Measurements from ENCODE around the gene ABCF1.

Gene ABCF1

GRCh38 chr6:30601815-30602641 lies 30.8 kb downstream of the ABCF1 start:
- DNase-seq: no peak

DNA sequence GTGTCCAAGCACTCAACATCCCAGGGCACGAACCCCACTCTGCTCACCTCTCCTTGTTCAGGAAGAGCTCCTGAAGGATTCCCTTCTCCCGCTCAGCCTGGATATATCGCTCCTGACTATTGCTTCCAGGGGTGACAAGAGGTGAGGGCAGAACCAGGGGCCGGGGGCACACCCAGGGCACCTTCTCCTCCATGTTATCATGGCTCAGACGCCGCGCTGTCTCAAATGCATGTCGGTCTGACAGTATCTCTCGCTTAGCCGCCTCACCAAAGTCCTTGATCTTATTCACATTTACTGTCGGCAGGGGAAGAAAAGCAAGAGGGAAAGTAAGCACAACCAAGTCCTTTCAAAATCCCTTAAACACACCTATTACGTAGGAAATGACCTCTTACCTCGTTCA lies 32.7 kb downstream of the ABCF1 start:
- no peak for DNase-seq

DNA sequence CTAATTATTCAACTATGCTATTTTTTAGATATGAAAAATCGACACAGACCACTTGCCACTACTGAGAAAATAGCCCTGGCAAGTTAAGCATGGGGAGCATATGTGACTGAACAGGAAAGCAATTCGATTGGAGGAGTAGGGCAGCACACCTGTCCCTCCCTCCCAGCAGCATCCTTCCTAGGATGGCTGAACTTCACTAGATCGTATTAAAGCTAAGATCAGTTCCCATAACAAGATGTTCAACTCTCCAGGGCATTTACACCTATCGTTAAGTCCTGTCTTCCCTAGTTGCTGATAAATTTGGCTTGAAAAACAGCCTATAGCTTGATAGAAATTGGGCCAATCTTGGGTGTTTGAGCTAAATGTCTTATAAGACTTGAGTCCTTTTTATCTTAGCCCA lies 38.8 kb downstream of the ABCF1 start:
- DNase-seq: no peak

- DNase-seq: no peak
Measured at GRCh38 chr6:30611150-30611855, 40.1 kb downstream of the ABCF1 start.

GRCh38 chr6:30611856-30612194 lies 40.6 kb downstream of the ABCF1 start:
- no peak for DNase-seq

DNA sequence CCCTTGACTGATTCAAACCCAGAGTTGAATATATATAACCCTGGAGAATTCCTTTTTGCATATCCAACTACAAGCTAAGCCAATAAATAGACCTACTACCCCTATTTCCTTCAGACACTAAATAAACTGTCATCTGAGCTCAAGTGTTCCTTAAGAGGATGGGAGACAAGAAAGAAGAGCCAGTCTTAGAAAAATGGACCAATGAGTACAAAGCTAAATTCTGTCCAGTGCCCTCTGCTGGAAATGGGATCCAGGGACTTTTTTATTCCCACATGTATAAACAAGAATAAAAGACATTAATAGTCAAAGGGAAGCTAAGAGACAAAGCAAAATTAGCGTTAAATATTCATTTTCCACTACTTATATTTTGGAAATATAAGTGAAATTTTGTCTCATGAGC lies 41.0 kb downstream of the ABCF1 start:
- no peak for DNase-seq

- DNase-seq: no peak
Measured at GRCh38 chr6:30612687-30613248, 41.5 kb downstream of the ABCF1 start.

- no peak for DNase-seq
Measured at GRCh38 chr6:30613251-30614043, 42.2 kb downstream of the ABCF1 start.

DNA sequence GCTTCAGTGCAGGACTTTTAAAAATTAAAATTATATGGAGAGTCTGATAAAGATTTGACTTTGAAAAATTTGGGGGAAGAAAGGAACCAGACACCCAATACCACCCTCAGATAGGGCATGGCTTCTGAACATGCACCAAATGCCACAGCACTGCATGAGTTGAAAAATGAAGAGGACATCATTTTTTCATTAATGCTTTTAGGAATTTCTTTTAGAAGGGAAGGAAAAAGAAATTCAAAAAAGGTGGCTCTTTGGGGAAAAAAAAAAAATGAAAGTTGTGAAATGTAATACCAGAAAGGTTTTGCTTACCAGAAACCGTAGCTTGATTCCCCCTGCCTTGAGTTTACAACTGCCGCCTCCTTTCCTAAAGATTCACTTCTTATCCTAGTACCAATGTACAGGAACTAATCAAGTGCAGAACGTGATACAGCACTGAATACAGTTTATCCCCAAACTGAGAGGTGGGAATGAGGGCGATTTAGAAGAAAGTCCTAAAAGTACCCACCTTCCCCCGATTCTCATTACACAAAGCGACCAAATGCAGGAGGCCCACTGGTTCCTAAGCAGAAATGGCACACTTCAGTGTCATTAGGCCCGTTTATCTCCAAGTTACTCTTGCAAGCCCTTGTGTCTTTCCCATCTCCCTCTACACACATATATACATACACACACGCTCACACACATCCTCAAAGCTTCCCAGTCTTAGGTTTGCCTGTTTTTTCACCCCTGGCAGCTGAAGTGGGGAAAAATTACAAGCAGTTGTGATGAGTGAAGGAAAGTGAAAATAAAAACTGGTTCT lies 43.0 kb downstream of the ABCF1 start:
- no peak for DNase-seq

- no peak for DNase-seq
Measured at GRCh38 chr6:30614843-30615218, 43.6 kb downstream of the ABCF1 start.

- no peak for DNase-seq
Measured at GRCh38 chr6:30615219-30615957, 44.1 kb downstream of the ABCF1 start.

DNA sequence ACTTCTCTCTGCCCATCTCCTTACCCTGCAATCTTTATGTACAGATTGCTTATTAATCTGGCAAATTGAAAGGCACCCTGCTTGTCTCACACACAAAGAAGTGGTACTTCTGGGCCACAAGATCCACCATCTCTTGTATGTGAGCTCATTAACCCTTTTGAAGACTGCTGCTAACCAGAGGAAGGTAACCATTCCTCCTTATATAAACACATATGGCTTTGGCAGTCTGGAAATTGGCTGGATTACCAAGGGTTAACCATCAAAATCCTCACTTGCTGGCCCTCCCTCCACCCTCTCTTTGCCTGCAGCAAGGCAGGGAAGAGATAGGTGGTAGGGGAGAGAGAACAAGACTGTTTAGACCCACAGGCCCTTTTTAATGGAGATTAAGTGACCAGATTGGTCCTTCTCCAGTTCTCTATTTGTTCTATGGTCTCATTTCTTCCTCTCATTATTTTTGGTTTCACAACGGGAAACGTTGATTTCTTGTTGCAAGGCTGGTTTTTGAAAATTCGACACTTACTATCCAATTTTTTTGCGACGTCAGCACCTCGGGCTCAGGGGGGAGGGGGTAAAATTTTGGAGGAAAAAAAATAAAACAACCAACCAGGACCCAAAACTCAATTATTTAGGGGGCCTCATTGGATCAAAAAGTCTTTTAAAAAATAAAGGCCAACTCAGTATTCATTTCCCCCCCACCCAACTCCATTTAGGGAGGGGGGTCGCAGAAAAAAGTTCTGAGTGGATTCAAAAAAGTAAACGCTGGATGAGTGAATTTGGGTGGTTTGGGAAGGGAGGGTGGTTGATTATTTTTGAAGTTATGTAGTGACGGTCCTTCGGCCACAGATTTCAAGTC lies 44.9 kb downstream of the ABCF1 start:
- no peak for DNase-seq

DNA sequence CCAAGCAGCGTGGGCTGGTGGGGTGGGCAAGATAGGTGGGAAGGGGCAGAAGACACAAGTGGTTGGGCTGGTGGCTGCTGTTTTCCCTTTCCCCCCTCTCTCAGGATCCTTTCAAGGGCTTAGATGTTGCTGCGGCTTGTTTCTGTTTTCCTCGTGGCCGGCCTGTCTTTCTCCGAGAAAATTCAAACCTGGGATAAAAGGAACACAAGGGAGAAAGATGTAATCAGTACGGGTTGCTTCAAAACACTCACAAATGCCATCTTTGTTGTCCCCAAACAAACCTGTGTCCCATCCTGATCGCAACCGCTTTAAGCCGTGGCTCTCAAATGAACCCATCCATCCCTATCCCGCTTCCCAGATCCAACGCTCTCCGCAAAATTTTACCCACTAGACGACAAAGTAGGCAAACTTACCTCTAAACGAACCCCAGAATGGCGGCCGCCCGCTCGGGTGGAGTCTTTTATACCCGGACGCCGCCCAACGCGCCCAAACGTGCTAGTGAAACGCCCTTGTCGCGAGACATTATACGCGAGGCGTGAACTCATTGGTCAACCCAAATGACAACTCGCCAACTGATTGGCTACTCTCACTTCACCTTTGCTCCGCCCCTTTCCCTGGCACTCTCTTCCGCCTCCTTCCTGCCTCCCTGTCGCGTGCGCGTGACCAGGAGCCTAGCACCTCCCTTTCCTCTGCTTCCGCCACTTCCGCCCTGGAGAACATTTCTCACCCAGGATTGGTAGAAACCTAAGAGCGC lies 45.7 kb downstream of the ABCF1 start, which contains the start of gene PPP1R10:
Gene PPP1R10, minus strand, starts transcription at position 433 of the 754 bp plus-strand sequence. CDS start 7,299 bp downstream, outside the sequence.
- peak; percentile 94 for DNase-seq

GRCh38 chr6:30617565-30618269 lies 46.5 kb downstream of the ABCF1 start, which contains the start of gene MRPS18B:
Gene MRPS18B, plus strand, starts transcription at chr6:30617840. Its CDS starts 26 bp downstream, at chr6:30617866.
- DNase-seq: peak; percentile 86

- no peak for DNase-seq
Measured at GRCh38 chr6:30618270-30618797, 47.1 kb downstream of the ABCF1 start.

DNA sequence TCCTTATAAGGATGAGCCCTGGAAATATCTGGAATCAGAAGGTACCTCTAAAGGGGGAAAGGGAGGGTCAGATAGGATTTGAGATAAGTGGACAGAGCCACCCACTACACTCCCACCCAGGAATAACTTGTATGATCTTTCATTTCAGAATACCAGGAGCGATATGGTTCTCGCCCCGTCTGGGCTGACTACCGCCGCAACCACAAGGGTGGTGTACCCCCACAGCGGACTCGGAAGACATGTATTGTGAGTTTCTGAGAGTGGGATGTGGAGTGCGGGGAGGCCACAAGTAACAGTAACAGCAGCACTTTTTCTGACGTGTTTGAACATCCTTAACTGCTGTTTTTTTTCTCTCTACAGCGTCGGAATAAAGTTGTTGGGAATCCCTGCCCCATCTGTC lies 48.3 kb downstream of the ABCF1 start:
- DNase-seq: no peak

DNA sequence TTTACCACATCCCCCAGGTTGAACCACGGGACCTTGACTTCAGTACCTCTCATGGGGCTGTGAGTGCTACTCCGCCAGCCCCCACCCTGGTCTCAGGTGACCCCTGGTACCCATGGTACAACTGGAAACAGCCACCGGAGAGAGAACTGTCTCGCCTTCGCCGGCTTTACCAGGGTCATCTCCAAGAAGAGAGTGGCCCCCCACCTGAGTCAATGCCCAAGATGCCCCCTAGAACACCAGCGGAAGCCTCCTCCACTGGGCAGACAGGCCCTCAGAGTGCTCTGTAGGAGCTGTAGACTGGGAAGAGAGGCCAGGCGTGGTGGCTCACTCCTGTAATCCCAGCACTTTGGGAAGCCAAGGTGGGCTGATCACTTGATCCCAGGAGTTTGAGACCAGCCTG lies 54.3 kb downstream of the ABCF1 start:
- DNase-seq: no peak

DNA sequence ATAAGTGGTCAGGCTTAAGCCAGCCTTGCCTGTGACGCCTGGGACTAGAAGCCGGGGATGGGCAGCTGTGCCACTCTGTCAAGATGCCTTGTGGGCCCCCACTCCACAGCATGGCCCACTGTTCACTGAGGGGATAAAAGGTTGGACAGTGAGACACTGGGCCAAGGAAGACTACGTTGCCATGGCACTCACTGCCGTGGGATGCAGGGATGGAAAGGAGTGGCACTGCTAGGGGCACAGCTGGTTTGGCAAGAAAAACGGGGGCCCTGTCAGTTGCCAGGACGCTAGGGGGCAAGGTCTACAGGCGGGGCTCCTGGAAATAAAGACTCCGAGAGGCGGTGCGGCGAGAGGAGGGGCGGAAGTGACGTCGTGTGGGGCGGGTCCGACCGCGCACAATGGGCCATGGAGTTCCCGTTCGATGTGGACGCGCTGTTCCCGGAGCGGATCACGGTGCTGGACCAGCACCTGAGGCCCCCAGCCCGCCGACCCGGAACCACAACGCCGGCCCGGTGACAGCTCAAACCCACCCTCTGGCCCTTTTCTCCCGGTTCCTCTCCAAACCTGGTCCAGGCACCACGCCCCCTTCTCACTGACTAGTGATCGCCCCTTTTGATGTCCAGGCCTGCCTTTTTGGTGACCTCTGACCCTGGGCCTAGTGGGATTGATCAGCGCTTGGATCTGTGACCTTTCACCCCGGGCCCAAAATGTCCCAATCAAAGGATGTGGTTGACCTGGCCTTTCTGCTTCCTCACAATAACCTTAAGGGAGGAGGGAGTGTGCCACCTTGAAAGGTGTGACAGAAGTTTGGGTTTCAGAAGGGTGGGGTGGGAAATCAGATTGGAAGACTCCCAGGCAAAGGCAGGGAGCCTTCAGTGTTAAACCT lies 55.5 kb downstream of the ABCF1 start, which contains the start of gene ATAT1:
Gene ATAT1, plus strand, starts transcription at position 391 of the 883 bp plus-strand sequence.
- DNase-seq: peak; percentile 79
